B cell (primary cell): ENCODE measurements around the gene WSB2. TPM values are rescaled to one million over a fixed set of nuclear protein-coding genes. Genes with fewer than 3 reads are reported as not detected.

Source experiments
- ATAC-seq: fragments of 200-7000 bp; cut with Tn5 transposase; one replicate; pipeline ENCODE4 v1.10.0; 2021; ENCODE audit warnings: low read depth, mild to moderate bottlenecking, moderate number of reproducible peaks, moderate library complexity
- CTCF ChIA-PET: fragments of 350-600 bp; sonication (Branson Sonifier 250); formaldehyde crosslinking; loops from one replicate; lab custom pipeline; 2021; ENCODE audit warnings: antibody characterized with exemption, inconsistent platforms; lab: Charles Lee
- POLR2A ChIA-PET: fragments of 350-600 bp; sonication (Branson Sonifier 250); formaldehyde crosslinking; loops from one replicate; lab custom pipeline; 2021; ENCODE audit warnings: antibody characterized with exemption; lab: Charles Lee
- DNase-seq: peaks from one replicate; pipeline ENCODE4 v3.0.0; 2013
- H2AFZ ChIP-seq: 2 replicates; pipeline ENCODE4 v1.6.1; 2012; ENCODE audit warnings: mild to moderate bottlenecking, low read depth, low read length; ENCODE audit not compliant: insufficient read depth, poor library complexity, severe bottlenecking
- H3K27ac ChIP-seq, 2 donors: 1 replicate in 1 of 2; 2 replicates in 1 of 2; pipeline ENCODE4 v1.5.1; 2012 to 2013; ENCODE audit warnings: low read length in 2 of 2, mild to moderate bottlenecking in 2 of 2, moderate library complexity in 1 of 2
- H3K27me3 ChIP-seq, 4 experiments: fragments of 200-600 bp in 1 of 4; sonication (generic) in 1 of 4; replicated peaks in 1 of 4; 1 replicate in 2 of 4; 2 replicates in 2 of 4; pipeline versions ENCODE4 v1.6.1 to v1.7.0; 2013 to 2016; ENCODE audit warnings: low read length in 3 of 4, mild to moderate bottlenecking in 2 of 4, mixed read lengths in 1 of 4, moderate library complexity in 1 of 4; ENCODE audit not compliant: insufficient read depth in 4 of 4, control insufficient read depth in 3 of 4; ENCODE audit errors: control extremely low read depth in 1 of 4
- H3K36me3 ChIP-seq, 2 experiments: replicated peaks in 1 of 2; 1 replicate in 1 of 2; 2 replicates in 1 of 2; pipeline versions ENCODE4 v1.6.1 to v1.7.1; 2013; ENCODE audit warnings: low read length in 1 of 2; ENCODE audit not compliant: insufficient read depth in 2 of 2, control insufficient read depth in 1 of 2; ENCODE audit errors: control extremely low read depth in 1 of 2, extremely low read depth in 1 of 2
- H3K4me1 ChIP-seq, 2 donors: fragments of 200-600 bp in 1 of 2; sonication (generic) in 1 of 2; 1 replicate in 1 of 2; 2 replicates in 1 of 2; pipeline versions ENCODE4 v1.5.1 to v1.6.1; 2013 to 2017; ENCODE audit warnings: low read length in 2 of 2; ENCODE audit not compliant: control insufficient read depth in 2 of 2, insufficient read depth in 2 of 2
- H3K4me2 ChIP-seq: replicated peaks from 2 replicates; pipeline ENCODE3; 2012; ENCODE audit warnings: mild to moderate bottlenecking, low read depth, low read length; ENCODE audit not compliant: poor library complexity, severe bottlenecking
- H3K4me3 ChIP-seq, 5 experiments: fragments of 200-600 bp in 1 of 5; sonication (generic) in 1 of 5; 1 replicate in 3 of 5; 2 replicates in 2 of 5; pipeline versions ENCODE4 v1.5.1 to v1.7.0; 2011 to 2016; ENCODE audit warnings: low read length in 4 of 5, mild to moderate bottlenecking in 4 of 5, low read depth in 2 of 5, control low read depth in 1 of 5, moderate library complexity in 1 of 5; ENCODE audit not compliant: insufficient read depth in 1 of 5; ENCODE audit errors: control extremely low read depth in 1 of 5, extremely low read depth in 1 of 5
- H3K79me2 ChIP-seq: fragments of 200-600 bp; sonication (generic); one replicate; pipeline ENCODE4 v1.6.0; 2016; ENCODE audit warnings: low read length; ENCODE audit not compliant: control insufficient read depth, insufficient read depth
- H3K9ac ChIP-seq: fragments of 200-600 bp; sonication (generic); 2 replicates; pipeline ENCODE4 v1.6.1; 2017; ENCODE audit warnings: mild to moderate bottlenecking, low read length, moderate library complexity
- H3K9me3 ChIP-seq, 3 donors: one replicate each; pipeline versions ENCODE4 v1.6.1 to v1.7.1; 2013; ENCODE audit warnings: low read length in 2 of 3; ENCODE audit not compliant: control insufficient read depth in 2 of 3, insufficient read depth in 1 of 3; ENCODE audit errors: control extremely low read depth in 1 of 3
- H4K20me1 ChIP-seq: 2 replicates; pipeline ENCODE4 v1.6.0; 2012; ENCODE audit warnings: mild to moderate bottlenecking, low read length; ENCODE audit not compliant: insufficient read depth, control insufficient read depth, poor library complexity, severe bottlenecking
- H3K27ac Mint-ChIP-seq: one replicate; pipeline ENCODE4 v1.8.0; 2021; ENCODE audit warnings: mixed read lengths
- H3K27me3 Mint-ChIP-seq: one replicate; pipeline ENCODE4 v1.8.0; 2021; ENCODE audit warnings: mixed read lengths
- H3K4me1 Mint-ChIP-seq: one replicate; pipeline ENCODE4 v1.8.0; 2021; ENCODE audit warnings: mixed read lengths
- H3K4me3 Mint-ChIP-seq: one replicate; pipeline ENCODE4 v1.8.0; 2021; ENCODE audit warnings: mixed read lengths
- H3K9me3 Mint-ChIP-seq: one replicate; pipeline ENCODE4 v1.8.0; 2022; ENCODE audit warnings: mixed read lengths; ENCODE audit not compliant: insufficient read depth
- CTCF ChIP-seq: fragments of 200-600 bp; IDR thresholded peaks from one replicate; pipeline ENCODE4 v1.8.0; 2022; ENCODE audit warnings: antibody characterized with exemption, mild to moderate bottlenecking
- EZH2 ChIP-seq: IDR thresholded peaks from 2 replicates; pipeline ENCODE4 v1.6.1; 2012; ENCODE audit warnings: borderline replicate concordance, low read depth, mild to moderate bottlenecking, moderate library complexity, low read length; ENCODE audit not compliant: insufficient read depth, poor library complexity, severe bottlenecking
- WGBS: methylation state at CpG from one replicate; pipeline ENCODE4 v1.1.5; 2013; ENCODE audit warnings: missing lambda C conversion rate; ENCODE audit not compliant: insufficient coverage; 5-methylcytosine and 5-hydroxymethylcytosine counted together
- intact Hi-C: fragments of 100-400 bp; cut with micrococcal nuclease; formaldehyde crosslinking; loops from one replicate; pipeline ENCODE4 v1.10.0; 2022
- polyA plus RNA-seq: library from polyadenylated mRNA; depleted of rRNA; stranded (reverse); fragments of >200 nt; gene quantifications from 2 replicates; pipeline ENCODE4 v1.2.3, GENCODE V29; 2012
- total RNA-seq, 2 donors: library from RNA; stranded (reverse); fragments of 120-200 nt in 1 of 2; gene quantifications; 1 replicate in 1 of 2; 2 replicates in 1 of 2; pipeline versions ENCODE4 v1.2.3 to v1.2.4, GENCODE V29; 2013 to 2022

The WSB2 gene
- total and polyA plus RNA-seq, 2 donors (not counting 1 experiment from before 2014, with no cell fraction given), result 12.3 to 21.4 TPM

GRCh38 chr12:118064608-118065007 lies 3.6 kb upstream of the WSB2 start:
- peaks cover 0 to 2% (median 0%) of the 10 kb centered on the region in 4 experiments for H3K27me3 ChIP-seq
- peak overlapping the region; percentile 25 for H2AFZ ChIP-seq
- DNase-seq, result peak; percentile 30
- peak overlapping the region; percentile 33 for H3K4me2 ChIP-seq
- ATAC-seq, result peak; percentile 16
- peaks cover 30 to 39% of the 10 kb centered on the region in 2 donors for H3K4me1 ChIP-seq
- H3K9me3 ChIP-seq, result no peaks in the 10 kb centered on the region
- CTCF ChIA-PET, result interaction anchor here (0.7 to 3.4 kb wide), 8 partner anchors 9 to 312 kb away, joined by 3 to 25 read pairs (median 5); partner anchors contain the start of gene SUDS3
- H3K79me2 ChIP-seq, result peaks cover 13% of the 10 kb centered on the region
- no peaks in the 10 kb centered on the region for H3K36me3 ChIP-seq
- Mint-ChIP-seq H3K4me1 (peaks cover 39% of the 10 kb centered on the region), H3K27me3 (peaks cover 8% of the 10 kb centered on the region), H3K4me3 (peak overlapping the region; percentile 60), H3K27ac (no peak overlapping the region), H3K9me3 (no peaks in the 10 kb centered on the region)
- POLR2A ChIA-PET, result no interaction called here
- intact Hi-C loops, result loop anchor here (1.0 kb wide), 1 partner anchor 312 kb away; the partner anchor contains the start of gene SUDS3
- H3K27ac ChIP-seq, result no peak overlapping the region
- no CpG with 5 or more reads among the region's 2 CpGs for WGBS
- TF ChIP-seq EZH2 (no peak), CTCF (no peak)
- H4K20me1 ChIP-seq, result no peaks in the 10 kb centered on the region
- no peak overlapping the region for H3K4me3 ChIP-seq
- no peak overlapping the region for H3K9ac ChIP-seq

DNA sequence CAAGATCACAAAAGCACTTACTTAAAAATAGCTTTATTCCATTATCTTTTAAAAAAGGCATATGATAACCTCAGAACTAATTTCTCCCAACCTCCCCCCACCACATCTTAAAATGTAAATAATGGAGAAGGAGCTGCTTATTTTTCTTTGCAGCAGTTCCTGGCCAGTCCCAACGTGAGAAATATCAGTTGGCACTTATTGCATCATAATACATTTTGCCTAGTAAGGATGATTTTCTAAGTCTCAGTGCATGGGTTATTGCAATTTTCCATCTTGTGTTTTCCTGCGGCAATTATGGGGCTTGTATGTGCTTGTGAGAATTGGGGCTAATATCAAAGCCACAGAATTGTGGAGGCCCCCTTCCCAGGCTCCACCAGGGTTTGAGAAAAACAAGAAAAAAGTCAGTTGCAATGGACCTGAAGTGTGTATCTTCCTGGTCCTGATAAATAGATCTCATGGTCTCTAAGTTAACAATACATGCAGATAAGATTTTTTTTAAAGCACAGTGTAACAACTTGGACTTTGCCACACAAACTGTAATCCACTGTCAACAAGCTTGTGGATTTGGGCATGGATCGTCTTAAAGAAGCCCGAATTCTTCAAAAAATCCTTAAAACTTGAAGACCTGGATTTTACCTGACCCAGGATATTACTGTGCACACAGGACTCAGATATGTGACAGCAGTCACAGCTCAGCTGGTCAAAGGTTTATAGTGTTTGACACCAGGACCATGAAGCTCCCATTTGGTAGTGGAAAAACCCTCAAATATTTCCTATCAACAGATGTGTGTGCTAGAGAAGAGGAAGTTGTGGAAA lies 2.8 kb upstream of the WSB2 start:
- Histone ChIP-seq H3K9ac (no peak overlapping the region), H3K4me2 (no peak overlapping the region), H4K20me1 (no peaks in the 10 kb centered on the region), H3K27me3 (peaks cover 0 to under 1% (median 0%) of the 10 kb centered on the region in 4 experiments), H3K9me3 (no peaks in the 10 kb centered on the region), H3K4me1 (peaks cover 31 to 39% of the 10 kb centered on the region in 2 donors), H3K79me2 (peaks cover 13% of the 10 kb centered on the region), H3K36me3 (no peaks in the 10 kb centered on the region), H3K27ac (no peak overlapping the region), H2AFZ (no peak overlapping the region), H3K4me3 (no peak overlapping the region)
- Mint-ChIP-seq H3K9me3 (no peaks in the 10 kb centered on the region), H3K4me3 (peak overlapping the region; percentile 49), H3K27me3 (peaks cover 8% of the 10 kb centered on the region), H3K27ac (no peak overlapping the region), H3K4me1 (peaks cover 44% of the 10 kb centered on the region)
- POLR2A ChIA-PET, result interaction anchor here (0.5 to 0.6 kb wide), 2 partner anchors 8 to 312 kb away, joined by 3 read pairs; no protein-coding TSS in a partner anchor
- intact Hi-C loops, result no loop called here
- ATAC-seq (no peak), DNase-seq (no peak)
- CTCF ChIA-PET, result interaction anchor here (0.5 to 3.4 kb wide), 9 partner anchors 8 to 312 kb away, joined by 3 to 25 read pairs (median 5); partner anchors contain the start of gene SUDS3
- TF ChIP-seq EZH2 (no peak), CTCF (no peak)
- 95% methylated on average over 3 of the region's 4 CpGs for whole genome bisulfite sequencing
